ENCODE data around the gene LAMA5. TPM values are rescaled to one million over a fixed set of nuclear protein-coding genes. Genes with fewer than 3 reads are reported as not detected.

The LAMA5 gene
- polyA plus RNA-seq, 1 of the 3 experiments (the other 2 are of a cell fraction), result 27.2 TPM

DNA sequence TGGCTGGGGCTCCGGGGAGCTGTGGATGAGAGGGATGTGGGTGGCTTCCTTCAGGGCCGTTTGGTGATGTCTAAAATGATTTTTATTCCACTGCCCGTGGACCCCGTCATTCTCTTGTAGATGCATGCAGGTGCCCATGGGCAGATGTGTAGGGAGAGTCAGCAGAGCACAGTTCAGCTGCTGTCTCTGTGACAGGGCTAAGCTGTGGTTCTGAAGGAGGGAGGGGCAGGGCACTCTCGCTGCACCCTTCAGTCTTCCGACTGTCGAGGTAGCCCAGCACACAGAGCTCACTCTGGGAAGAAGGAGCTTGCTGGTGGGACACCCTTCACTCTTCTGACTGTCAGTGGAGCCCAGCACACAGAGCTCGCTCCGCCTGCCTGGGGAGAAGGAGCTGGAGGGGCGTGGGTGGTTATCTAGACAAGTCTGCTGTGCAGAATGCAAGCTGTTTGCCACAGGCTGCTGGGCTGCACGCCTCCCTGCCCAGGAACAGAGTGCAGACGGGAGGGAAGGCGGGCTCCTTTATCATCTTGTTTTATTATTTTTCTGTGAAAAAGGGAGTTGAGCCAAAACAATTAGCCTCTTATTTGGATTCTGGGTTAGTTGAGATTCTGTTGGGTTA lies 92.7 kb downstream of the LAMA5 start:
- H3K27me3 ChIP-seq (ENCODE audit: insufficient read depth), result no peaks in the 10 kb centered on the region
- POLR2A ChIA-PET, result no interaction called here
- 89% methylated on average over 13 of the region's 13 CpGs for WGBS (ENCODE audit: low lambda C conversion rate)
- DNase-seq, result no peak
- H3K36me3 ChIP-seq (replicated peaks in 1 of 2; ENCODE audit: control insufficient read depth in 1 of 2, insufficient read depth in 2 of 2, low read length in 1 of 2), result peaks cover 7 to 20% of the 10 kb centered on the region in 2 experiments
- H3F3A ChIP-seq (replicated peaks; ENCODE audit: insufficient read depth), result no peaks in the 10 kb centered on the region
- H3K9me3 ChIP-seq, result no peaks in the 10 kb centered on the region
- H2AFZ ChIP-seq (ENCODE audit: low read depth), result no peak overlapping the region
- CTCF ChIA-PET, result interaction anchor here (0.9 kb wide), 1 partner anchor 94 kb away, joined by 3 read pairs; no protein-coding TSS in a partner anchor
- H3K9me2 ChIP-seq, result no peaks in the 10 kb centered on the region
- H3K4me2 ChIP-seq, result no peak overlapping the region
- H3K4me1 ChIP-seq (ENCODE audit: control insufficient read depth in 1 of 2, insufficient read depth in 2 of 2, low read depth in 1 of 2, low read length in 1 of 2), result no peaks in the 10 kb centered on the region; a peak in 1 of 4 replicates
- no peaks in the 10 kb centered on the region for H4K20me1 ChIP-seq (ENCODE audit: insufficient read depth)
- no peaks in the 10 kb centered on the region for H3K79me2 ChIP-seq (ENCODE audit: insufficient read depth)
- no peak overlapping the region for H3K4me3 ChIP-seq (ENCODE audit: low read depth in 2 of 2, low read length in 1 of 2)
- H3K9ac ChIP-seq, result no peak overlapping the region
- TF ChIP-seq NRF1 (IDR thresholded peaks at IDR 0.05; ENCODE audit: low read depth, low read length) (no peak), RXRA (IDR thresholded peaks at IDR 0.05; ENCODE audit: borderline replicate concordance, low read depth) (no peak), MXI1 (IDR thresholded peaks at IDR 0.05; ENCODE audit: low read depth, low read length) (no peak), JUND (IDR thresholded peaks at IDR 0.05) (no peak), RAD21 (IDR thresholded peaks at IDR 0.05; ENCODE audit: low read length) (no peak), CHD2 (IDR thresholded peaks at IDR 0.05; ENCODE audit: low read length, partially characterized antibody) (no peak), SIN3A (IDR thresholded peaks at IDR 0.05; ENCODE audit: borderline replicate concordance, low read depth, low read length) (no peak), TEAD4 (IDR thresholded peaks at IDR 0.05; ENCODE audit: borderline replicate concordance, insufficient read depth) (no peak), TCF12 (IDR thresholded peaks at IDR 0.05) (no peak), EZH2phosphoT487 (IDR thresholded peaks at IDR 0.05; ENCODE audit: borderline replicate concordance, low read depth) (no peak), EP300 (IDR thresholded peaks at IDR 0.05; ENCODE audit: borderline replicate concordance in 1 of 2, low read depth in 1 of 2, low read length in 1 of 2) (no peak), NFIC (IDR thresholded peaks at IDR 0.05; ENCODE audit: borderline replicate concordance) (no peak), SMC3 (IDR thresholded peaks at IDR 0.05; ENCODE audit: low read depth, low read length) (no peak), GABPA (IDR thresholded peaks at IDR 0.05; ENCODE audit: low read depth) (no peak)
- TF ChIP-seq, protein P1, sequence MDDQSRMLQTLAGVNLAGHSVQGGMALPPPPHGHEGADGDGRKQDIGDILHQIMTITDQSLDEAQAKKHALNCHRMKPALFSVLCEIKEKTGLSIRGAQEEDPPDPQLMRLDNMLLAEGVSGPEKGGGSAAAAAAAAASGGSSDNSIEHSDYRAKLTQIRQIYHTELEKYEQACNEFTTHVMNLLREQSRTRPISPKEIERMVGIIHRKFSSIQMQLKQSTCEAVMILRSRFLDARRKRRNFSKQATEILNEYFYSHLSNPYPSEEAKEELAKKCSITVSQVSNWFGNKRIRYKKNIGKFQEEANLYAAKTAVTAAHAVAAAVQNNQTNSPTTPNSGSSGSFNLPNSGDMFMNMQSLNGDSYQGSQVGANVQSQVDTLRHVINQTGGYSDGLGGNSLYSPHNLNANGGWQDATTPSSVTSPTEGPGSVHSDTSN (IDR thresholded peaks at IDR 0.05), result no peak
- TF ChIP-seq, protein P2, sequence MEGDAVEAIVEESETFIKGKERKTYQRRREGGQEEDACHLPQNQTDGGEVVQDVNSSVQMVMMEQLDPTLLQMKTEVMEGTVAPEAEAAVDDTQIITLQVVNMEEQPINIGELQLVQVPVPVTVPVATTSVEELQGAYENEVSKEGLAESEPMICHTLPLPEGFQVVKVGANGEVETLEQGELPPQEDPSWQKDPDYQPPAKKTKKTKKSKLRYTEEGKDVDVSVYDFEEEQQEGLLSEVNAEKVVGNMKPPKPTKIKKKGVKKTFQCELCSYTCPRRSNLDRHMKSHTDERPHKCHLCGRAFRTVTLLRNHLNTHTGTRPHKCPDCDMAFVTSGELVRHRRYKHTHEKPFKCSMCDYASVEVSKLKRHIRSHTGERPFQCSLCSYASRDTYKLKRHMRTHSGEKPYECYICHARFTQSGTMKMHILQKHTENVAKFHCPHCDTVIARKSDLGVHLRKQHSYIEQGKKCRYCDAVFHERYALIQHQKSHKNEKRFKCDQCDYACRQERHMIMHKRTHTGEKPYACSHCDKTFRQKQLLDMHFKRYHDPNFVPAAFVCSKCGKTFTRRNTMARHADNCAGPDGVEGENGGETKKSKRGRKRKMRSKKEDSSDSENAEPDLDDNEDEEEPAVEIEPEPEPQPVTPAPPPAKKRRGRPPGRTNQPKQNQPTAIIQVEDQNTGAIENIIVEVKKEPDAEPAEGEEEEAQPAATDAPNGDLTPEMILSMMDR (IDR thresholded peaks at IDR 0.05), result no peak
- TF ChIP-seq, protein P3, sequence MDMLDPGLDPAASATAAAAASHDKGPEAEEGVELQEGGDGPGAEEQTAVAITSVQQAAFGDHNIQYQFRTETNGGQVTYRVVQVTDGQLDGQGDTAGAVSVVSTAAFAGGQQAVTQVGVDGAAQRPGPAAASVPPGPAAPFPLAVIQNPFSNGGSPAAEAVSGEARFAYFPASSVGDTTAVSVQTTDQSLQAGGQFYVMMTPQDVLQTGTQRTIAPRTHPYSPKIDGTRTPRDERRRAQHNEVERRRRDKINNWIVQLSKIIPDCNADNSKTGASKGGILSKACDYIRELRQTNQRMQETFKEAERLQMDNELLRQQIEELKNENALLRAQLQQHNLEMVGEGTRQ (IDR thresholded peaks at IDR 0.05; ENCODE audit: borderline replicate concordance, low read depth, low read length), result no peak
- TF ChIP-seq, protein P4, sequence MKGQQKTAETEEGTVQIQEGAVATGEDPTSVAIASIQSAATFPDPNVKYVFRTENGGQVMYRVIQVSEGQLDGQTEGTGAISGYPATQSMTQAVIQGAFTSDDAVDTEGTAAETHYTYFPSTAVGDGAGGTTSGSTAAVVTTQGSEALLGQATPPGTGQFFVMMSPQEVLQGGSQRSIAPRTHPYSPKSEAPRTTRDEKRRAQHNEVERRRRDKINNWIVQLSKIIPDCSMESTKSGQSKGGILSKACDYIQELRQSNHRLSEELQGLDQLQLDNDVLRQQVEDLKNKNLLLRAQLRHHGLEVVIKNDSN (IDR thresholded peaks at IDR 0.05; ENCODE audit: borderline replicate concordance, low read depth), result no peak
- H3K27ac ChIP-seq (ENCODE audit: low read depth in 2 of 2, low read length in 1 of 2), result no peak overlapping the region
